ENCODE measurements around the gene NET1. TPM values are rescaled to one million over a fixed set of nuclear protein-coding genes. Genes with fewer than 3 reads are reported as not detected.
A peak's percentile ranks its signal among the peaks of the same experiment; 100 is the strongest.

Gene NET1
- total RNA-seq, 1 donor: 51.0 TPM

DNA sequence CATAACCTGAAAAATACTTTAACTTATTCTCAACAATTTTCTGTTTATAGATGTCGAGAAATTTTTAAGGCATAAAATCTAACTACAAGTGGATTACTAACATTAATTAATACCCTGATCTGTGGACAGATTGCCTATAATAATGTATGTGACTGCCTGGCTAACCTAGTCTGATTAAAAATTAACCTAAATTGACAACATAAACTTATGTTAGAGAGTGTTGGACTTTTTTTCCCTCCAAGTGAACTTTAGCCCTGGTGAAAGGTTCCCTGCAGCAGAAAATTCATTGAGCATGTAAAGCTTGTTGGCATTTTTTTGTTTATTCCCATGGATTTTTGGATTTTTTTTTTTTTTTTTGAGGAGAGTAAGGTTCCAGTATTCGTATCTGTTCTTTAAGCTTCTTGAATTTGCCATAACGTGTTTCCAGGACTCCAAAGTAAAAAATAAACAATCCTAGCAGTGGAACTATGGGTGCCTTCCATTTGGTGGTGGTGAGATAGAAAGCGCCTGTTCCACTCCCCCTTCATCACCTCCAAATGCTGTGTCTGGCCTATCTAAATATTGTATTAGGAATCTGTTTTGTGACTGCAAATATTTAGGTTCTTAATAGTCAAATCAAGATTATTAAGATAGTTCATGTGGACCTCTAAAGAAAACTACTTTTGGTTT lies 36.1 kb downstream of the NET1 start:
- H4K20me1 ChIP-seq (ENCODE audit: insufficient read depth, low read length): no peaks in the 10 kb centered on the region
- no peaks in the 10 kb centered on the region for H3K27me3 ChIP-seq (ENCODE audit: insufficient read depth, low read length)
- DNase-seq (ENCODE audit: insufficient read length, low spot score, missing footprints): no peak
- TF ChIP-seq, protein P1, sequence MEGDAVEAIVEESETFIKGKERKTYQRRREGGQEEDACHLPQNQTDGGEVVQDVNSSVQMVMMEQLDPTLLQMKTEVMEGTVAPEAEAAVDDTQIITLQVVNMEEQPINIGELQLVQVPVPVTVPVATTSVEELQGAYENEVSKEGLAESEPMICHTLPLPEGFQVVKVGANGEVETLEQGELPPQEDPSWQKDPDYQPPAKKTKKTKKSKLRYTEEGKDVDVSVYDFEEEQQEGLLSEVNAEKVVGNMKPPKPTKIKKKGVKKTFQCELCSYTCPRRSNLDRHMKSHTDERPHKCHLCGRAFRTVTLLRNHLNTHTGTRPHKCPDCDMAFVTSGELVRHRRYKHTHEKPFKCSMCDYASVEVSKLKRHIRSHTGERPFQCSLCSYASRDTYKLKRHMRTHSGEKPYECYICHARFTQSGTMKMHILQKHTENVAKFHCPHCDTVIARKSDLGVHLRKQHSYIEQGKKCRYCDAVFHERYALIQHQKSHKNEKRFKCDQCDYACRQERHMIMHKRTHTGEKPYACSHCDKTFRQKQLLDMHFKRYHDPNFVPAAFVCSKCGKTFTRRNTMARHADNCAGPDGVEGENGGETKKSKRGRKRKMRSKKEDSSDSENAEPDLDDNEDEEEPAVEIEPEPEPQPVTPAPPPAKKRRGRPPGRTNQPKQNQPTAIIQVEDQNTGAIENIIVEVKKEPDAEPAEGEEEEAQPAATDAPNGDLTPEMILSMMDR (IDR thresholded peaks at IDR 0.05; ENCODE audit: extremely low read depth, low read depth, low read length): no peak
- H3K9me3 ChIP-seq (ENCODE audit: low read depth, low read length): no peaks in the 10 kb centered on the region
- no peak overlapping the region for H2AFZ ChIP-seq (ENCODE audit: low read length)
- peak overlapping the region; percentile 76 for H3K4me3 ChIP-seq (ENCODE audit: insufficient read depth, low read length)
- peak overlapping the region; percentile 73 for H3K27ac ChIP-seq (ENCODE audit: low read depth, low read length)
- H3K4me1 ChIP-seq (ENCODE audit: insufficient read depth, low read length): peaks cover 33% of the 10 kb centered on the region
- peak overlapping the region; percentile 82 for H3K4me2 ChIP-seq (ENCODE audit: insufficient read depth, low read length)
- peaks cover 67% of the 10 kb centered on the region for H3K79me2 ChIP-seq (ENCODE audit: insufficient read depth, low read length)
- peaks cover 19% of the 10 kb centered on the region for H3K36me3 ChIP-seq (ENCODE audit: insufficient read depth, low read length)

- H3K79me2 ChIP-seq (ENCODE audit: insufficient read depth, low read length): peaks cover 69% of the 10 kb centered on the region
- H3K4me3 ChIP-seq (ENCODE audit: insufficient read depth, low read length): peak overlapping the region; percentile 76
- H3K4me2 ChIP-seq (ENCODE audit: insufficient read depth, low read length): peak overlapping the region; percentile 82
- peak overlapping the region; percentile 73 for H3K27ac ChIP-seq (ENCODE audit: low read depth, low read length)
- H3K9me3 ChIP-seq (ENCODE audit: low read depth, low read length): no peaks in the 10 kb centered on the region
- TF ChIP-seq, protein P1 (IDR thresholded peaks at IDR 0.05; ENCODE audit: extremely low read depth, low read depth, low read length): no peak
- H2AFZ ChIP-seq (ENCODE audit: low read length): no peak overlapping the region
- no peak for DNase-seq (ENCODE audit: insufficient read length, low spot score, missing footprints)
- peaks cover 33% of the 10 kb centered on the region for H3K4me1 ChIP-seq (ENCODE audit: insufficient read depth, low read length)
- peaks cover 26% of the 10 kb centered on the region for H3K36me3 ChIP-seq (ENCODE audit: insufficient read depth, low read length)
- no peaks in the 10 kb centered on the region for H3K27me3 ChIP-seq (ENCODE audit: insufficient read depth, low read length)
- H4K20me1 ChIP-seq (ENCODE audit: insufficient read depth, low read length): no peaks in the 10 kb centered on the region
Observed at GRCh38 chr10:5449227-5449626, 36.9 kb downstream of the NET1 start.

GRCh38 chr10:5449823-5450222 lies 37.5 kb downstream of the NET1 start:
- H3K79me2 ChIP-seq (ENCODE audit: insufficient read depth, low read length): peaks cover 68% of the 10 kb centered on the region
- H3K4me3 ChIP-seq (ENCODE audit: insufficient read depth, low read length): peak overlapping the region; percentile 49
- TF ChIP-seq, protein P1 (IDR thresholded peaks at IDR 0.05; ENCODE audit: extremely low read depth, low read depth, low read length): no peak
- H3K36me3 ChIP-seq (ENCODE audit: insufficient read depth, low read length): peaks cover 32% of the 10 kb centered on the region
- no peaks in the 10 kb centered on the region for H3K9me3 ChIP-seq (ENCODE audit: low read depth, low read length)
- H3K4me1 ChIP-seq (ENCODE audit: insufficient read depth, low read length): peaks cover 33% of the 10 kb centered on the region
- DNase-seq (ENCODE audit: insufficient read length, low spot score, missing footprints): peak; percentile 46
- H3K4me2 ChIP-seq (ENCODE audit: insufficient read depth, low read length): peak overlapping the region; percentile 82
- H3K27me3 ChIP-seq (ENCODE audit: insufficient read depth, low read length): no peaks in the 10 kb centered on the region
- H4K20me1 ChIP-seq (ENCODE audit: insufficient read depth, low read length): no peaks in the 10 kb centered on the region
- H3K27ac ChIP-seq (ENCODE audit: low read depth, low read length): peak overlapping the region; percentile 73
- no peak overlapping the region for H2AFZ ChIP-seq (ENCODE audit: low read length)

DNA sequence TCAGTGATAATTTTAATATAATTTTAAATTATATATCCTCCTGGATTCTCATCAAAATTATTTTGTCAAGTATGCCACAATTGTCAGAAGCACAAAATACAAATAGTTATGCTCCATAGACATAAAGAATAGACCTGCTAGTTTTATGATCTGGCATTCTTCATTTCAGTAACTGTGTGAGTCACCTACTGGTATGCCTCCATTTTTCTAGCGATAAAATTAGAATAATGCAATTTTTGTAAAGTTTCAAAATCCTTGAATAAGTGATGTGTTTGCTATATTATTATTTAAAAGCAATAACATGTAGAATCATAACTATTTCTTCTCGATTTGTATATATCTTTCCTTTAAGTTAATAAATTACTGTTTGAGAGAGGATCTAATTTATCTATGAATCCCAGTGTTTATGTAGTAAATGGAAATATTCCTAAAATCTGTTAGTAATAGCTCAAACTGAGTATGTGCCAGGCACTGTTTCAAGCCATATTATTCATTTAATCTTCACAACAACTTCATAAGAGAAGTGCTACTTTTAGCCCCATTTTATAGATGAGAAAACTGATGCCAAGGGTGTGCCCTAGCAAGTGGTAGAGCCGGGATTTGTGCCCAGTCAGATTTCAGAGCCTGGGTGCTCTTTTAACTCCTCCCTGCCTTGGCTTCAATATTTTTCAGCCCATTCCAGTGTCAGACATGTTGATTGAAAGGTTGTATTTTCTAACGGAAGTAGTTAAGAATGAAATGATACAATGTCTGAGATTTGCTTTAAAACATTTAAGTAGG lies 38.4 kb downstream of the NET1 start:
- Histone ChIP-seq H3K27ac (ENCODE audit: low read depth, low read length) (peak overlapping the region; percentile 38), H3K79me2 (ENCODE audit: insufficient read depth, low read length) (peaks cover 62% of the 10 kb centered on the region)
- peak; percentile 41 for DNase-seq (ENCODE audit: insufficient read length, low spot score, missing footprints)

More for the DNA sequence above, 38.4 kb downstream of the NET1 start:
- Histone ChIP-seq H2AFZ (ENCODE audit: low read length) (no peak overlapping the region), H3K4me1 (ENCODE audit: insufficient read depth, low read length) (peaks cover 32% of the 10 kb centered on the region), H3K36me3 (ENCODE audit: insufficient read depth, low read length) (peaks cover 42% of the 10 kb centered on the region), H4K20me1 (ENCODE audit: insufficient read depth, low read length) (no peaks in the 10 kb centered on the region), H3K4me3 (ENCODE audit: insufficient read depth, low read length) (no peak overlapping the region), H3K9me3 (ENCODE audit: low read depth, low read length) (no peaks in the 10 kb centered on the region), H3K4me2 (ENCODE audit: insufficient read depth, low read length) (peak overlapping the region; percentile 5), H3K27me3 (ENCODE audit: insufficient read depth, low read length) (no peaks in the 10 kb centered on the region)
- TF ChIP-seq, protein P1 (IDR thresholded peaks at IDR 0.05; ENCODE audit: extremely low read depth, low read depth, low read length): no peak

Measured in osteoblast (primary cell).